ENCODE results near the gene MPRIP. TPM values are rescaled to one million over a fixed set of nuclear protein-coding genes. Genes with fewer than 3 reads are reported as not detected.

Gene MPRIP
- total RNA-seq, 2 donors from 2014 or later = 84.3 to 258 TPM

DNA sequence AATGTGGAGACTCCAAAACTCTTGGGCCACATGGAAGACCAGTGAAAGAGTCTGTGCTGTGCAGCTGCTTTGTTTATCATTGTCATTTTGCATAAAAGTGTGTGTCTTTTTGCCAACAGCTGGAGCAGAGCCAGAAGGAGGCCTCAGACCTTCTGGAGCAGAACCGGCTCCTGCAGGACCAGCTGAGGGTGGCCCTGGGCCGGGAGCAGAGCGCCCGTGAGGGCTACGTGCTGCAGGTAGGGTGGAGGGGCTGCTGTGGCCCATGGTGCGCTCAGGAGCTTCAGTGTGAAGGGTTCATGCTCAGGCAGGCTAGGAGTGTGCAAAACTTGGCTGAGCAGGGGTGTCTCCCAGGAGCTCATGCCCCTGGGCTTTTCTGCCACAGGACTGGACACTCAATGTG is 118.9 kb downstream of the MPRIP start:
- no peak for DNase-seq (ENCODE audit: low spot score)
- intact Hi-C loops (cut with DNase I) = no loop called here
- no peak overlapping the region for H3K27ac ChIP-seq
- TF ChIP-seq POLR2AphosphoS5 (IDR thresholded peaks at IDR 0.05) = no peak
- no peak for TF ChIP-seq POLR2A (IDR thresholded peaks at IDR 0.05)
- no peak for TF ChIP-seq CTCF (IDR thresholded peaks at IDR 0.05)
- no peaks in the 10 kb centered on the region for H3K4me1 ChIP-seq (replicated peaks)
- no peaks in the 10 kb centered on the region for H3K9me3 ChIP-seq
- H3K36me3 ChIP-seq = peaks cover 1 to 23% of the 10 kb centered on the region in 2 donors
- H3K4me3 ChIP-seq = no peak overlapping the region
- WGBS = 76% methylated on average over 6 of the region's 6 CpGs
- no peaks in the 10 kb centered on the region for H3K27me3 ChIP-seq (replicated peaks; ENCODE audit: insufficient read depth)

- peaks cover 7 to 17% of the 10 kb centered on the region in 2 donors for H3K36me3 ChIP-seq
- no peak for DNase-seq (ENCODE audit: low spot score)
- no peaks in the 10 kb centered on the region for H3K9me3 ChIP-seq
- no peak overlapping the region for H3K4me3 ChIP-seq
- 89% methylated on average over 4 of the region's 4 CpGs for WGBS
- no peaks in the 10 kb centered on the region for H3K27me3 ChIP-seq (replicated peaks; ENCODE audit: insufficient read depth)
- TF ChIP-seq CTCF (IDR thresholded peaks at IDR 0.05) = no peak
- TF ChIP-seq POLR2A (IDR thresholded peaks at IDR 0.05) = no peak
- no peak for TF ChIP-seq POLR2AphosphoS5 (IDR thresholded peaks at IDR 0.05)
- no peak overlapping the region for H3K27ac ChIP-seq
- no peaks in the 10 kb centered on the region for H3K4me1 ChIP-seq (replicated peaks)
- intact Hi-C loops (cut with DNase I) = no loop called here
These were observed 119.5 kb downstream of the MPRIP start for GRCh38 chr17:17161759-17162158.

- Histone ChIP-seq H3K4me1 (replicated peaks) (no peaks in the 10 kb centered on the region), H3K9me3 (no peaks in the 10 kb centered on the region), H3K27ac (no peak overlapping the region), H3K27me3 (replicated peaks; ENCODE audit: insufficient read depth) (no peaks in the 10 kb centered on the region), H3K36me3 (peaks cover 14 to 22% of the 10 kb centered on the region in 2 donors), H3K4me3 (no peak overlapping the region)
- TF ChIP-seq CTCF (IDR thresholded peaks at IDR 0.05) (no peak), POLR2AphosphoS5 (IDR thresholded peaks at IDR 0.05) (no peak), POLR2A (IDR thresholded peaks at IDR 0.05) (no peak)
- DNase-seq (ENCODE audit: low spot score) = no peak
- 93% methylated on average over 25 of the region's 25 CpGs for WGBS
- intact Hi-C loops (cut with DNase I) = no loop called here
These were observed 121.9 kb downstream of the MPRIP start for GRCh38 chr17:17164156-17164555.

- Histone ChIP-seq H3K27me3 (replicated peaks; ENCODE audit: insufficient read depth) (no peaks in the 10 kb centered on the region), H3K4me3 (no peak overlapping the region), H3K27ac (no peak overlapping the region), H3K9me3 (no peaks in the 10 kb centered on the region), H3K36me3 (peaks cover 14 to 22% of the 10 kb centered on the region in 2 donors), H3K4me1 (replicated peaks) (no peaks in the 10 kb centered on the region)
- WGBS = 91% methylated on average over 17 of the region's 17 CpGs
- intact Hi-C loops (cut with DNase I) = no loop called here
- TF ChIP-seq POLR2A (IDR thresholded peaks at IDR 0.05) (no peak), CTCF (IDR thresholded peaks at IDR 0.05) (no peak), POLR2AphosphoS5 (IDR thresholded peaks at IDR 0.05) (no peak)
- no peak for DNase-seq (ENCODE audit: low spot score)
These were observed 122.4 kb downstream of the MPRIP start for GRCh38 chr17:17164676-17165075.

DNA sequence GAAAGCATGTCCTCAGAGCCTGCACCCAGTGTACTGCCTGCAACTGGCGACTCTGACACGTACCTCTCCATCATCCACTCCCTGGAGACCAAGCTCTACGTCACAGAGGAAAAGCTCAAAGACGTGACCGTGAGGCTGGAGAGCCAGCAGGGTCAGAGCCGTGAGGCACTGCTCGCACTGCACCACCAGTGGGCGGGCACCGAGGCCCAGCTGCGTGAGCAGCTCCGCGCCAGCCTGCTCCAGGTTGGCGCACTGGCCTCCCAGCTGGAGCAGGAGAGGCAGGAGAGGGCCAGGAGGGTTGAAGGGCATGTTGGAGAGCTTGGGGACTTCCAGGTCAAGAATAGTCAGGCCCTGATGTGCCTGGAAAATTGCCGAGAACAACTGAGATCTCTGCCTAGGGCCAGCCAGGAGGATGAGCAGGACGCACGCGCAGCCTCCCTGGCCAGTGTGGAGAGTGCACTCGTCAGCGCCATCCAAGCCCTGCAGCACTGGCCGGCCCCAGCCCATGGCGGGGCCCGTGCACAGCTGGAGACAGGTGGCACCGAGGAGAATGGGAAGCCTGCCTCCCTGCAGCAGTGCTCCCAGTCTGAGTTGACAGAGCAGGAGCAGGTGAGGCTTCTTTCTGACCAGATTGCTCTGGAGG is 123.5 kb downstream of the MPRIP start:
- no peak for DNase-seq (ENCODE audit: low spot score)
- WGBS = 92% methylated on average over 22 of the region's 23 CpGs
- Histone ChIP-seq H3K4me3 (no peak overlapping the region), H3K27ac (no peak overlapping the region), H3K4me1 (replicated peaks) (no peaks in the 10 kb centered on the region), H3K9me3 (no peaks in the 10 kb centered on the region), H3K27me3 (replicated peaks; ENCODE audit: insufficient read depth) (no peaks in the 10 kb centered on the region), H3K36me3 (peaks cover 14 to 22% of the 10 kb centered on the region in 2 donors)
- TF ChIP-seq CTCF (IDR thresholded peaks at IDR 0.05) = no peak
- intact Hi-C loops (cut with DNase I) = no loop called here
